GM23248 (cell line): Measurements from ENCODE around the gene SLC9B2. TPM values are rescaled to one million over a fixed set of nuclear protein-coding genes. Genes with fewer than 3 reads are reported as not detected.

Experiments
- DNase-seq: peaks from one replicate; pipeline ENCODE4 v3.0.0-alpha.2; 2015
- H2AFZ ChIP-seq: fragments of 200-600 bp; sonication (generic); 2 replicates; pipeline ENCODE4 v1.6.1; 2016; ENCODE audit warnings: antibody characterized with exemption
- H3F3A ChIP-seq: fragments of 200-600 bp; sonication (generic); 2 replicates; pipeline ENCODE4 v1.6.1; 2016; ENCODE audit warnings: mild to moderate bottlenecking, antibody characterized with exemption, mixed run types; ENCODE audit not compliant: insufficient read depth
- H3K27ac ChIP-seq: fragments of 200-600 bp; sonication (generic); 2 replicates; pipeline ENCODE4 v1.5.1; 2016; ENCODE audit warnings: mild to moderate bottlenecking
- H3K27me3 ChIP-seq: fragments of 200-600 bp; sonication (generic); replicated peaks from 2 replicates; pipeline ENCODE4 v1.6.1; 2016; ENCODE audit warnings: mild to moderate bottlenecking; ENCODE audit not compliant: insufficient read depth
- H3K36me3 ChIP-seq: fragments of 200-600 bp; sonication (generic); 2 replicates; pipeline ENCODE4 v1.6.1; 2016; ENCODE audit warnings: low read depth, mild to moderate bottlenecking
- H3K4me1 ChIP-seq: fragments of 200-600 bp; sonication (generic); 2 replicates; pipeline ENCODE4 v1.6.1; 2016; ENCODE audit warnings: mild to moderate bottlenecking; ENCODE audit not compliant: insufficient read depth
- H3K4me2 ChIP-seq: fragments of 200-600 bp; sonication (generic); one replicate; pipeline ENCODE4 v1.6.1; 2016; ENCODE audit warnings: mild to moderate bottlenecking; ENCODE audit not compliant: unreplicated experiment
- H3K4me3 ChIP-seq: fragments of 200-600 bp; sonication (generic); 2 replicates; pipeline ENCODE4 v1.5.1; 2016; ENCODE audit warnings: mild to moderate bottlenecking
- H3K79me2 ChIP-seq: fragments of 200-600 bp; sonication (generic); 2 replicates; pipeline ENCODE4 v1.6.1; 2016; ENCODE audit warnings: mild to moderate bottlenecking; ENCODE audit not compliant: insufficient read depth
- H3K9ac ChIP-seq: fragments of 200-600 bp; sonication (generic); 2 replicates; pipeline ENCODE4 v1.6.1; 2016; ENCODE audit warnings: mild to moderate bottlenecking
- H3K9me2 ChIP-seq: fragments of 200-600 bp; sonication (generic); 2 replicates; pipeline ENCODE4 v1.6.1; 2016; ENCODE audit warnings: mixed run types, mild to moderate bottlenecking, moderate library complexity; ENCODE audit not compliant: insufficient read depth
- H3K9me3 ChIP-seq: fragments of 200-600 bp; sonication (generic); one replicate; pipeline ENCODE4 v1.6.1; 2017; ENCODE audit warnings: low read depth
- H4K20me1 ChIP-seq: fragments of 200-600 bp; sonication (generic); 2 replicates; pipeline ENCODE4 v1.6.0; 2016; ENCODE audit not compliant: insufficient read depth
- EZH2 ChIP-seq: fragments of 200-600 bp; sonication (generic); IDR thresholded peaks from 2 replicates; pipeline ENCODE4 v1.6.1; 2018; ENCODE audit warnings: antibody characterized with exemption, mild to moderate bottlenecking; ENCODE audit not compliant: insufficient read depth, poor library complexity, severe bottlenecking
- EZH2phosphoT487 ChIP-seq: fragments of 200-600 bp; sonication (generic); IDR thresholded peaks from 2 replicates; pipeline ENCODE4 v1.6.1; 2018; ENCODE audit warnings: antibody characterized with exemption, moderate library complexity, mild to moderate bottlenecking, low read depth; ENCODE audit not compliant: insufficient read depth
- WGBS, 2 experiments: methylation state at CpG; one replicate each; pipeline ENCODE4 v1.1.6; 2015 to 2017; ENCODE audit warnings: low lambda C conversion rate in 2 of 2, low coverage in 1 of 2; ENCODE audit errors: missing lambda C conversion rate in 2 of 2; 5-methylcytosine and 5-hydroxymethylcytosine counted together
- in situ Hi-C: fragments of 300-500 bp; cut with MboI; formaldehyde crosslinking; loops from 2 replicates; pipeline ENCODE4 v1.15.0; 2020
- polyA plus RNA-seq: library from polyadenylated mRNA; unstranded; fragments of >200 nt; fragmentation: Nextera tagmentation; extraction: Ambion mirVana; gene quantifications from 2 replicates; pipeline ENCODE4 v1.2.1, GENCODE V29; 2016
- total RNA-seq: library from RNA; depleted of rRNA; stranded (reverse); fragments of >200 nt; shearing (Covaris generic); gene quantifications from 2 replicates; pipeline ENCODE4 v1.2.3, GENCODE V29; 2014

Gene SLC9B2
- total and polyA plus RNA-seq, 2 experiments from 2014 or later, result 23.7 to 30.9 TPM

- Histone ChIP-seq H3F3A (no peaks in the 10 kb centered on the region), H3K9me2 (no peaks in the 10 kb centered on the region), H3K79me2 (no peaks in the 10 kb centered on the region), H3K4me3 (no peak overlapping the region), H3K4me2 (no peak overlapping the region), H3K27me3 (no peaks in the 10 kb centered on the region), H2AFZ (no peak overlapping the region), H4K20me1 (no peaks in the 10 kb centered on the region), H3K9me3 (no peaks in the 10 kb centered on the region), H3K4me1 (no peaks in the 10 kb centered on the region), H3K27ac (no peak overlapping the region), H3K9ac (no peak overlapping the region), H3K36me3 (peaks cover 12% of the 10 kb centered on the region; the same call in 1 of the 2 replicates)
- in situ Hi-C loops, result no loop called here
- no peak for DNase-seq
- TF ChIP-seq EZH2 (no peak), EZH2phosphoT487 (no peak)
- WGBS, 2 experiments, result 98 to 100% methylated on average over 2 of the region's 2 CpGs
These were observed 40.4 kb downstream of the SLC9B2 start for GRCh38 chr4:103036169-103036568.

GRCh38 chr4:103032574-103032973 is 44.0 kb downstream of the SLC9B2 start:
- Histone ChIP-seq H3F3A (no peaks in the 10 kb centered on the region), H3K4me2 (no peak overlapping the region), H3K36me3 (peaks cover 18% of the 10 kb centered on the region; the same call in 1 of the 2 replicates), H4K20me1 (no peaks in the 10 kb centered on the region), H3K4me1 (no peaks in the 10 kb centered on the region), H3K27ac (no peak overlapping the region), H3K4me3 (no peak overlapping the region), H3K9ac (no peak overlapping the region), H3K9me2 (no peaks in the 10 kb centered on the region), H3K27me3 (no peaks in the 10 kb centered on the region), H3K9me3 (no peaks in the 10 kb centered on the region), H2AFZ (no peak overlapping the region), H3K79me2 (no peaks in the 10 kb centered on the region)
- TF ChIP-seq EZH2phosphoT487 (no peak), EZH2 (no peak)
- in situ Hi-C loops, result no loop called here
- DNase-seq, result peak; percentile 36
- 61 to 64% methylated on average over 2 of the region's 2 CpGs for WGBS, 2 experiments

- no peaks in the 10 kb centered on the region for H4K20me1 ChIP-seq
- peaks cover 21% of the 10 kb centered on the region; the same call in 1 of the 2 replicates for H3K36me3 ChIP-seq
- TF ChIP-seq EZH2phosphoT487 (no peak), EZH2 (no peak)
- in situ Hi-C loops, result no loop called here
- no peaks in the 10 kb centered on the region for H3K79me2 ChIP-seq
- H3K9me3 ChIP-seq, result no peaks in the 10 kb centered on the region
- no peak overlapping the region for H3K4me2 ChIP-seq
- H3F3A ChIP-seq, result no peaks in the 10 kb centered on the region
- no peak for DNase-seq
- H3K4me3 ChIP-seq, result no peak overlapping the region
- no peaks in the 10 kb centered on the region for H3K9me2 ChIP-seq
- no peaks in the 10 kb centered on the region for H3K27me3 ChIP-seq
- H3K9ac ChIP-seq, result no peak overlapping the region
- WGBS, 2 experiments, result 86 to 87% methylated on average over 3 of the region's 3 CpGs
- no peak overlapping the region for H2AFZ ChIP-seq
- no peak overlapping the region for H3K27ac ChIP-seq
- H3K4me1 ChIP-seq, result no peaks in the 10 kb centered on the region
These were observed 45.8 kb downstream of the SLC9B2 start for GRCh38 chr4:103030791-103031190.

- H3F3A ChIP-seq, result no peaks in the 10 kb centered on the region
- no peak for DNase-seq
- no peaks in the 10 kb centered on the region for H4K20me1 ChIP-seq
- no peak overlapping the region for H3K4me2 ChIP-seq
- no peaks in the 10 kb centered on the region for H3K9me3 ChIP-seq
- H2AFZ ChIP-seq, result no peak overlapping the region
- no peak overlapping the region for H3K4me3 ChIP-seq
- H3K79me2 ChIP-seq, result no peaks in the 10 kb centered on the region
- no peak for TF ChIP-seq EZH2phosphoT487
- no peak for TF ChIP-seq EZH2
- no peaks in the 10 kb centered on the region for H3K27me3 ChIP-seq
- no peak overlapping the region for H3K9ac ChIP-seq
- H3K4me1 ChIP-seq, result no peaks in the 10 kb centered on the region
- WGBS, 2 experiments, result 95 to 96% methylated on average over 1 of the region's 1 CpG
- H3K9me2 ChIP-seq, result no peaks in the 10 kb centered on the region
- H3K27ac ChIP-seq, result no peak overlapping the region
- H3K36me3 ChIP-seq, result peaks cover 28% of the 10 kb centered on the region; the same call in 1 of the 2 replicates
- in situ Hi-C loops, result no loop called here
These were observed 47.3 kb downstream of the SLC9B2 start for GRCh38 chr4:103029300-103029699.

GRCh38 chr4:103026868-103027267 is 49.7 kb downstream of the SLC9B2 start:
- Histone ChIP-seq H3K9me3 (no peaks in the 10 kb centered on the region), H3K4me1 (no peaks in the 10 kb centered on the region), H3K27ac (no peak overlapping the region), H3K36me3 (peaks cover 30% of the 10 kb centered on the region; the same call in 1 of the 2 replicates), H3K79me2 (no peaks in the 10 kb centered on the region), H3K27me3 (no peaks in the 10 kb centered on the region), H3K9ac (no peak overlapping the region), H3K4me3 (no peak overlapping the region), H3K4me2 (no peak overlapping the region), H3K9me2 (no peaks in the 10 kb centered on the region), H2AFZ (no peak overlapping the region), H4K20me1 (no peaks in the 10 kb centered on the region), H3F3A (no peaks in the 10 kb centered on the region)
- WGBS, 2 experiments, result 98 to 100% methylated on average over 1 of the region's 1 CpG
- in situ Hi-C loops, result no loop called here
- no peak for TF ChIP-seq EZH2
- TF ChIP-seq EZH2phosphoT487, result no peak
- no peak for DNase-seq
